ENCODE measurements around the gene PROX1.

GRCh38 chr1:214014730-214015129 lies 27.0 kb downstream of the PROX1 start:
- TF ChIP-seq CTCF (IDR thresholded peaks at IDR 0.05; ENCODE audit: low read depth, low read length, poor library complexity, severe bottlenecking) (no peak), EZH2phosphoT487 (IDR thresholded peaks at IDR 0.05; ENCODE audit: borderline replicate concordance, low read length) (no peak)

All from DOHH2 (cell line).